Calu3 (cell line): Measurements from ENCODE around the gene TMPRSS13. TPM values are rescaled to one million over a fixed set of nuclear protein-coding genes. Genes with fewer than 3 reads are reported as not detected.

ENCODE experiments used
- BruUV-seq: library from RNA; stranded (reverse); fragments of 400-500 nt; replicated peaks from 2 replicates; lab custom pipeline; 2021; lab: Mats Ljungman, UMichigan
- CTCF ChIA-PET: fragments of 300-600 bp; sonication (Branson Sonifier 250); formaldehyde crosslinking; loops from one replicate; lab custom pipeline; 2022; ENCODE audit warnings: antibody characterized with exemption; lab: Charles Lee
- DNase-seq: peaks from one replicate; pipeline ENCODE4 v3.0.0; 2022
- H3K27ac Mint-ChIP-seq: one replicate; pipeline ENCODE4 v1.8.0; 2022; ENCODE audit warnings: mixed read lengths; ENCODE audit not compliant: unreplicated experiment
- H3K27me3 Mint-ChIP-seq: one replicate; pipeline ENCODE4 v1.8.0; 2022; ENCODE audit warnings: mixed read lengths; ENCODE audit not compliant: unreplicated experiment
- H3K36me3 Mint-ChIP-seq: one replicate; pipeline ENCODE4 v1.8.0; 2022; ENCODE audit warnings: mild to moderate bottlenecking, moderate library complexity, mixed read lengths; ENCODE audit not compliant: insufficient read depth, unreplicated experiment
- H3K4me1 Mint-ChIP-seq: one replicate; pipeline ENCODE4 v1.8.0; 2022; ENCODE audit warnings: mild to moderate bottlenecking, low read depth, mixed read lengths; ENCODE audit not compliant: unreplicated experiment
- H3K4me3 Mint-ChIP-seq: one replicate; pipeline ENCODE4 v1.8.0; 2022; ENCODE audit warnings: mild to moderate bottlenecking, low read depth, moderate library complexity, mixed read lengths; ENCODE audit not compliant: unreplicated experiment
- H3K9me3 Mint-ChIP-seq: one replicate; pipeline ENCODE4 v1.8.0; 2022; ENCODE audit warnings: low read depth, mixed read lengths; ENCODE audit not compliant: unreplicated experiment
- intact Hi-C: fragments of 100-400 bp; cut with micrococcal nuclease; formaldehyde crosslinking; loops from one replicate; pipeline ENCODE4 v1.10.0; 2022; ENCODE audit not compliant: unreplicated experiment
- total RNA-seq: library from RNA; stranded (reverse); gene quantifications from 2 replicates; pipeline ENCODE4 v1.2.3, GENCODE V29; 2022
- TF ChIP-seq, protein P1 (sequence below): fragments of 200-600 bp; IDR thresholded peaks from one replicate; pipeline ENCODE4 v1.8.0; 2022; ENCODE audit warnings: antibody characterized with exemption; ENCODE audit not compliant: unreplicated experiment

The TMPRSS13 gene
- total RNA-seq, 1 experiment from 2014 or later, result 2.3 TPM

DNA sequence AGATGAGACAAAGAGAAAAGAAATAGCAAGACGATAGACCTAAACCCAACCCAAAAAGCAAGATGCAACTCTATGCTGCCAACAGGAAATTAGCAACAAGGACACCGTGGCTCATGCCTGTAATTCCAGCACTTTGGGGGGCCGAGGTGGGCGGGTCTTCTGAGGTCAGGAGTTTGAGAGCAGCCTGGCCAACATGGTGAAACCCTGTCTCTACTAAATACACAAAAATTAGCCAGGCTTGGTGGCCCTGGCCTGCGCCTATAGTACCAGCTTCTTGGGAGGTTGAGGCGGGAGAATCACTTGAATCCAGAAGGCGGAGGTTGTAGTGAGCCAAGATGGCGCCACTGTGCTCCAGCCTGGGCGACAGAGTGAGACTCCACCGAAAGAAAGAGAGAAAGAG, 32.7 kb upstream of the TMPRSS13 start:
- Mint-ChIP-seq H3K4me3 (no peak overlapping the region), H3K4me1 (no peaks in the 10 kb centered on the region), H3K27me3 (no peaks in the 10 kb centered on the region), H3K9me3 (no peaks in the 10 kb centered on the region), H3K27ac (no peak overlapping the region), H3K36me3 (no peaks in the 10 kb centered on the region)
- intact Hi-C loops, result no loop called here
- no TSS peak for BruUV-seq
- no peak for DNase-seq
- TF ChIP-seq, protein P1, sequence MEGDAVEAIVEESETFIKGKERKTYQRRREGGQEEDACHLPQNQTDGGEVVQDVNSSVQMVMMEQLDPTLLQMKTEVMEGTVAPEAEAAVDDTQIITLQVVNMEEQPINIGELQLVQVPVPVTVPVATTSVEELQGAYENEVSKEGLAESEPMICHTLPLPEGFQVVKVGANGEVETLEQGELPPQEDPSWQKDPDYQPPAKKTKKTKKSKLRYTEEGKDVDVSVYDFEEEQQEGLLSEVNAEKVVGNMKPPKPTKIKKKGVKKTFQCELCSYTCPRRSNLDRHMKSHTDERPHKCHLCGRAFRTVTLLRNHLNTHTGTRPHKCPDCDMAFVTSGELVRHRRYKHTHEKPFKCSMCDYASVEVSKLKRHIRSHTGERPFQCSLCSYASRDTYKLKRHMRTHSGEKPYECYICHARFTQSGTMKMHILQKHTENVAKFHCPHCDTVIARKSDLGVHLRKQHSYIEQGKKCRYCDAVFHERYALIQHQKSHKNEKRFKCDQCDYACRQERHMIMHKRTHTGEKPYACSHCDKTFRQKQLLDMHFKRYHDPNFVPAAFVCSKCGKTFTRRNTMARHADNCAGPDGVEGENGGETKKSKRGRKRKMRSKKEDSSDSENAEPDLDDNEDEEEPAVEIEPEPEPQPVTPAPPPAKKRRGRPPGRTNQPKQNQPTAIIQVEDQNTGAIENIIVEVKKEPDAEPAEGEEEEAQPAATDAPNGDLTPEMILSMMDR, result no peak
- CTCF ChIA-PET, result no interaction called here

DNA sequence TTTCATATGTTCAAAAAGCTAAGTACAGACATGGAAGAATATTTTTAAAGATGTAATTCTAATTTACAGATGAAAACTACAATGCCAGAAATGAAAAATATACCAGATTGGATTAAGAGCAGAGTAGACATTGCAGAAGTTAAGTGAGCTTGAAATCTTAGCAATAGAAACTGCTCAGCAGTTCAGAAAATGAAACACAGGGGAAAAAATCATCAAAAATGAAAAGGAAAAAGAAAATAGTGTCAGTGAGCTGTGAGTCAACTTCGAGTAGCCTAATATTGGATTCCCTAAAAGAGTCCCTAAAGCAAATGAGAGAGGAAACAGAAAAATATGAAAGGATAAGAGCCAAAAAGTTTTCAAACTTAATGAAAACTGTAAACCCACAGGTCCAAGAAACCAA, 31.2 kb upstream of the TMPRSS13 start:
- TF ChIP-seq, protein P1, result no peak
- no peak overlapping the region for H3K27ac Mint-ChIP-seq
- no peaks in the 10 kb centered on the region for H3K4me1 Mint-ChIP-seq
- H3K4me3 Mint-ChIP-seq, result no peak overlapping the region
- no TSS peak for BruUV-seq
- intact Hi-C loops, result no loop called here
- peaks cover 13% of the 10 kb centered on the region for H3K27me3 Mint-ChIP-seq
- H3K9me3 Mint-ChIP-seq, result peaks cover 3% of the 10 kb centered on the region
- no peaks in the 10 kb centered on the region for H3K36me3 Mint-ChIP-seq
- DNase-seq, result no peak
- CTCF ChIA-PET, result no interaction called here

DNA sequence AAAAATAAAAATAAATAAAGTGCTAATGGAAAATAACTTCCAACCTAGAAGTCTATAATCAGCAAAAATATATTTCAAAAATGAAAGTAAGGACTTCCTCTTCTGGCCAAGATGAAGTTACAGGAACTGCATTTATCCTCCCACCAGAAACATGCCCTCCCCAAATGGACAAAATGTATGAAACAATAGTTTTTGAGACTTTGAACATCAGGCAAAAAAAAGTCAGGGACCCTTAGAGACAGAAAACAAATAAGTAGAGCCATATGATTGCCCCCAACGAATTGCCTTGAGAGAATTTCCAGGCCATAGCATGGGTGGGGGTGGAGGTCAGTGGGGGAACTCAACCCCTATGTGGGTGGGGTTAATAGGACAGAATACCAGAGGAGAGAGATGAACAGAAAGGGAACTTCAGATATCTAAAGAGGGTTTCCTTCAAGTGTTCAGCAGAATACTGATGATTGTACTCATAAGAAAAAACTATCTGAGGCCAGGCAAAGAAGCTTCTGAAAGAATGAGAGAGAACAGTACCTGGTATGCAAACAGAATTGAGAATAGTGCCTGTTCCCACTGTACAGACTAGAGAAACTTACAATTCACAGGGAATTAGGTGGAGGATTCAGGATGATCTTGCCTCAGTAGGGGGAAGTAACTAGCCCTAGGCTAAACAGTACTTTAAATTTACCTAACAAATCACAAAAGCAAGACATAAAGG, 30.4 kb upstream of the TMPRSS13 start:
- peaks cover 3% of the 10 kb centered on the region for H3K9me3 Mint-ChIP-seq
- intact Hi-C loops, result no loop called here
- no peaks in the 10 kb centered on the region for H3K36me3 Mint-ChIP-seq
- TF ChIP-seq, protein P1, result no peak
- H3K4me3 Mint-ChIP-seq, result no peak overlapping the region
- no peak overlapping the region for H3K27ac Mint-ChIP-seq
- peaks cover 13% of the 10 kb centered on the region for H3K27me3 Mint-ChIP-seq
- H3K4me1 Mint-ChIP-seq, result no peaks in the 10 kb centered on the region
- DNase-seq, result no peak
- CTCF ChIA-PET, result no interaction called here
- BruUV-seq, result no TSS peak

DNA sequence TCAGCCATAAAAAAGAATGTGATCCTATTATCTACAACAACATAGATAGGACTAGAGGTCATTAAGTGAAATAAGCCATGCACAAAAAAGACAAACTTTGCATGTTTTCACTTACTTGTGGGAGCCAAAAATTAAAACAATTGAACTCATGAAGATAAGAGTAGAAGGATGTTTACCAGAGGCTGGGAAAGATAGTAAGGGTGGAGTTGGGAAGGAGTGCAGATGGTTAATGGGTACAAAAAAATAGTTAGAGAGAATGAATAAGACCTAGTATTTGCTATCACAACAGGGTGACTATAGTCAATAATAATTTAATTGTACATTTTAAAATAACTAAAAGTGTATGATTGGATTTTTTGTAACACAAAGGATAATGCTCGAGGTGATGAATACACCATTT, 29.7 kb upstream of the TMPRSS13 start:
- BruUV-seq, result no TSS peak
- TF ChIP-seq, protein P1, result no peak
- no peak overlapping the region for H3K27ac Mint-ChIP-seq
- CTCF ChIA-PET, result no interaction called here
- no peak overlapping the region for H3K4me3 Mint-ChIP-seq
- no peaks in the 10 kb centered on the region for H3K36me3 Mint-ChIP-seq
- H3K9me3 Mint-ChIP-seq, result peaks cover 3% of the 10 kb centered on the region
- DNase-seq, result no peak
- no peaks in the 10 kb centered on the region for H3K4me1 Mint-ChIP-seq
- intact Hi-C loops, result no loop called here
- H3K27me3 Mint-ChIP-seq, result peaks cover 13% of the 10 kb centered on the region
